ENCODE measurements around the gene ALG13.

The ALG13 gene

GRCh38 chrX:111649638-111650037 lies 31.3 kb upstream of the ALG13 start:
- Histone ChIP-seq H3K79me2 (ENCODE audit: insufficient read depth, low read length) (no peaks in the 10 kb centered on the region), H3K27ac (ENCODE audit: low read depth, low read length) (no peak overlapping the region), H3K27me3 (ENCODE audit: low read length) (no peaks in the 10 kb centered on the region), H3K9ac (ENCODE audit: low read length) (no peak overlapping the region), H3K4me2 (ENCODE audit: low read depth, low read length, poor library complexity, severe bottlenecking) (no peak overlapping the region), H3F3A (ENCODE audit: insufficient read depth) (no peaks in the 10 kb centered on the region), H2AFZ (ENCODE audit: low read depth, low read length, severe bottlenecking) (no peak overlapping the region), H3K9me3 (ENCODE audit: insufficient read depth, low read length) (no peaks in the 10 kb centered on the region), H3K4me3 (ENCODE audit: insufficient read depth, low read length, poor library complexity, severe bottlenecking) (no peak overlapping the region), H3K9me2 (replicated peaks; ENCODE audit: insufficient read depth, low read length) (no peaks in the 10 kb centered on the region), H4K20me1 (ENCODE audit: low read depth, low read length) (no peaks in the 10 kb centered on the region), H3K36me3 (ENCODE audit: low read length) (no peaks in the 10 kb centered on the region)
- TF ChIP-seq, protein P1, sequence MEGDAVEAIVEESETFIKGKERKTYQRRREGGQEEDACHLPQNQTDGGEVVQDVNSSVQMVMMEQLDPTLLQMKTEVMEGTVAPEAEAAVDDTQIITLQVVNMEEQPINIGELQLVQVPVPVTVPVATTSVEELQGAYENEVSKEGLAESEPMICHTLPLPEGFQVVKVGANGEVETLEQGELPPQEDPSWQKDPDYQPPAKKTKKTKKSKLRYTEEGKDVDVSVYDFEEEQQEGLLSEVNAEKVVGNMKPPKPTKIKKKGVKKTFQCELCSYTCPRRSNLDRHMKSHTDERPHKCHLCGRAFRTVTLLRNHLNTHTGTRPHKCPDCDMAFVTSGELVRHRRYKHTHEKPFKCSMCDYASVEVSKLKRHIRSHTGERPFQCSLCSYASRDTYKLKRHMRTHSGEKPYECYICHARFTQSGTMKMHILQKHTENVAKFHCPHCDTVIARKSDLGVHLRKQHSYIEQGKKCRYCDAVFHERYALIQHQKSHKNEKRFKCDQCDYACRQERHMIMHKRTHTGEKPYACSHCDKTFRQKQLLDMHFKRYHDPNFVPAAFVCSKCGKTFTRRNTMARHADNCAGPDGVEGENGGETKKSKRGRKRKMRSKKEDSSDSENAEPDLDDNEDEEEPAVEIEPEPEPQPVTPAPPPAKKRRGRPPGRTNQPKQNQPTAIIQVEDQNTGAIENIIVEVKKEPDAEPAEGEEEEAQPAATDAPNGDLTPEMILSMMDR (IDR thresholded peaks at IDR 0.05; ENCODE audit: insufficient read depth, low read length, poor library complexity, severe bottlenecking) = no peak

- Histone ChIP-seq H4K20me1 (ENCODE audit: low read depth, low read length) (no peaks in the 10 kb centered on the region), H3K79me2 (ENCODE audit: insufficient read depth, low read length) (no peaks in the 10 kb centered on the region), H3K9me3 (ENCODE audit: insufficient read depth, low read length) (no peaks in the 10 kb centered on the region), H3K9ac (ENCODE audit: low read length) (no peak overlapping the region), H2AFZ (ENCODE audit: low read depth, low read length, severe bottlenecking) (no peak overlapping the region), H3K36me3 (ENCODE audit: low read length) (no peaks in the 10 kb centered on the region), H3K9me2 (replicated peaks; ENCODE audit: insufficient read depth, low read length) (no peaks in the 10 kb centered on the region), H3K4me3 (ENCODE audit: insufficient read depth, low read length, poor library complexity, severe bottlenecking) (no peak overlapping the region), H3F3A (ENCODE audit: insufficient read depth) (no peaks in the 10 kb centered on the region), H3K27ac (ENCODE audit: low read depth, low read length) (no peak overlapping the region), H3K4me2 (ENCODE audit: low read depth, low read length, poor library complexity, severe bottlenecking) (no peak overlapping the region), H3K27me3 (ENCODE audit: low read length) (no peaks in the 10 kb centered on the region)
- no peak for TF ChIP-seq EZH2phosphoT487 (conservative IDR thresholded peaks at IDR 0.05; ENCODE audit: low read length)
Measured at GRCh38 chrX:111650845-111651244, 30.1 kb upstream of the ALG13 start.

DNA sequence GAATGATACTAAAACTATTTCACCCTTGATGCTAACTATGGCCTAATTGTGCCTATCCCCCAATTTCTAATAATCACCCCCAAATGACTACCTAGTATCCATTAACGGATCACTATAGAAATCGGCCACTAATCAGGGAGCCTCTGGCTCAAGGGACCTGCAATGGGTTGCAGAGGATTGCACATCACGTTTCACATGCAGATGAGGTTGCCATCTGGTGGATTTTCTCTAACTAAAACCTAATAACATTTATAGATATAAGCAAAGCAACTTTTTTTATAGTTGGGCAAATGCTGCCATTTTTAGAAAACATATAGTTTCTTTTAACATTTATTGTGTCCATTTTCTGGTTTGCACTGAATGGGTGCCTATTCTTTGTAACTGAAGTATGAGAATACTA lies 28.3 kb upstream of the ALG13 start:
- H4K20me1 ChIP-seq (ENCODE audit: low read depth, low read length) = no peaks in the 10 kb centered on the region
- H3K4me2 ChIP-seq (ENCODE audit: low read depth, low read length, poor library complexity, severe bottlenecking) = no peak overlapping the region
- H3K4me3 ChIP-seq (ENCODE audit: insufficient read depth, low read length, poor library complexity, severe bottlenecking) = no peak overlapping the region
- no peaks in the 10 kb centered on the region for H3F3A ChIP-seq (ENCODE audit: insufficient read depth)
- no peaks in the 10 kb centered on the region for H3K27me3 ChIP-seq (ENCODE audit: low read length)
- TF ChIP-seq, protein P1 (IDR thresholded peaks at IDR 0.05; ENCODE audit: insufficient read depth, low read length, poor library complexity, severe bottlenecking) = no peak
- TF ChIP-seq EZH2phosphoT487 (conservative IDR thresholded peaks at IDR 0.05; ENCODE audit: low read length) = no peak
- no peak overlapping the region for H2AFZ ChIP-seq (ENCODE audit: low read depth, low read length, severe bottlenecking)
- no peak overlapping the region for H3K9ac ChIP-seq (ENCODE audit: low read length)
- no peaks in the 10 kb centered on the region for H3K36me3 ChIP-seq (ENCODE audit: low read length)
- no peak overlapping the region for H3K27ac ChIP-seq (ENCODE audit: low read depth, low read length)
- H3K79me2 ChIP-seq (ENCODE audit: insufficient read depth, low read length) = no peaks in the 10 kb centered on the region
- no peaks in the 10 kb centered on the region for H3K9me2 ChIP-seq (replicated peaks; ENCODE audit: insufficient read depth, low read length)
- no peaks in the 10 kb centered on the region for H3K9me3 ChIP-seq (ENCODE audit: insufficient read depth, low read length)

- Histone ChIP-seq H2AFZ (ENCODE audit: low read depth, low read length, severe bottlenecking) (no peak overlapping the region), H3K9ac (ENCODE audit: low read length) (no peak overlapping the region), H3K4me3 (ENCODE audit: insufficient read depth, low read length, poor library complexity, severe bottlenecking) (no peak overlapping the region), H3K9me3 (ENCODE audit: insufficient read depth, low read length) (no peaks in the 10 kb centered on the region), H3K79me2 (ENCODE audit: insufficient read depth, low read length) (no peaks in the 10 kb centered on the region), H3K36me3 (ENCODE audit: low read length) (no peaks in the 10 kb centered on the region), H3K4me2 (ENCODE audit: low read depth, low read length, poor library complexity, severe bottlenecking) (no peak overlapping the region), H3K27ac (ENCODE audit: low read depth, low read length) (no peak overlapping the region), H3K27me3 (ENCODE audit: low read length) (no peaks in the 10 kb centered on the region), H3F3A (ENCODE audit: insufficient read depth) (no peaks in the 10 kb centered on the region), H4K20me1 (ENCODE audit: low read depth, low read length) (no peaks in the 10 kb centered on the region), H3K9me2 (replicated peaks; ENCODE audit: insufficient read depth, low read length) (no peaks in the 10 kb centered on the region)
- TF ChIP-seq EZH2phosphoT487 (conservative IDR thresholded peaks at IDR 0.05; ENCODE audit: low read length) = no peak
Measured at GRCh38 chrX:111661241-111661640, 19.7 kb upstream of the ALG13 start.

Measured in SU-DHL-6 (cell line).